Right hindlimb (tissue), 1 donor: ENCODE data around the gene MS4A2.
"Not testable (repeated sequence)": the region's sequence is repeated elsewhere in the genome, so short reads cannot be mapped to it uniquely, and the experiment has no call there.

Source experiments
- DNase-seq: peaks from one replicate; pipeline ENCODE4 v3.0.0-alpha.2; 2018

Gene MS4A2

GRCh38 chr11:60104471-60105115, 16.1 kb downstream of the MS4A2 start:
- DNase-seq = not testable (repeated sequence)

- not testable (repeated sequence) for DNase-seq
Observed at GRCh38 chr11:60108631-60109030, 20.2 kb downstream of the MS4A2 start.

- DNase-seq = no peak
Observed at GRCh38 chr11:60111793-60112192, 23.3 kb downstream of the MS4A2 start.

GRCh38 chr11:60116996-60117790, 28.7 kb downstream of the MS4A2 start:
- DNase-seq = no peak

- no peak for DNase-seq
Observed at GRCh38 chr11:60118338-60118737, 29.9 kb downstream of the MS4A2 start.

GRCh38 chr11:60119710-60120109, 31.2 kb downstream of the MS4A2 start:
- DNase-seq = no peak

GRCh38 chr11:60121264-60121663, 32.8 kb downstream of the MS4A2 start:
- no peak for DNase-seq

GRCh38 chr11:60122414-60123036, 34.1 kb downstream of the MS4A2 start:
- DNase-seq = no peak

- DNase-seq = no peak
Observed at GRCh38 chr11:60124802-60125432, 36.5 kb downstream of the MS4A2 start.

- DNase-seq = no peak
Observed at GRCh38 chr11:60125956-60126585, 37.6 kb downstream of the MS4A2 start.

- no peak for DNase-seq
Observed at GRCh38 chr11:60127311-60127811, 38.9 kb downstream of the MS4A2 start.

GRCh38 chr11:60128376-60128775, 39.9 kb downstream of the MS4A2 start:
- DNase-seq = no peak

GRCh38 chr11:60128866-60129265, 40.4 kb downstream of the MS4A2 start:
- not testable (repeated sequence) for DNase-seq

- DNase-seq = no peak
Observed at GRCh38 chr11:60129853-60130252, 41.4 kb downstream of the MS4A2 start.

GRCh38 chr11:60130496-60130895, 42.0 kb downstream of the MS4A2 start:
- peak; percentile 18 for DNase-seq

- DNase-seq = no peak
Observed at GRCh38 chr11:60131912-60132311, 43.4 kb downstream of the MS4A2 start.

GRCh38 chr11:60133917-60134316, 45.5 kb downstream of the MS4A2 start:
- no peak for DNase-seq

- DNase-seq = no peak
Observed at GRCh38 chr11:60143768-60144167, 55.3 kb downstream of the MS4A2 start.

GRCh38 chr11:60145677-60146076, 57.2 kb downstream of the MS4A2 start:
- no peak for DNase-seq
